GM18505 (cell line): ENCODE results near the gene TMEM62.
"Not testable (repeated sequence)": the region's sequence is repeated elsewhere in the genome, so short reads cannot be mapped to it uniquely, and the experiment has no call there.

ENCODE experiments used
- ATAC-seq: cut with Tn5 transposase; IDR thresholded peaks from one replicate; pipeline ENCODE4 v1.9.1; 2021; ENCODE audit not compliant: unreplicated experiment
- POLR2A ChIP-seq: IDR thresholded peaks from 4 replicates; pipeline ENCODE4 v1.6.1; 2011; ENCODE audit warnings: borderline replicate concordance; ENCODE audit not compliant: insufficient read depth, insufficient read length; ENCODE audit errors: extremely low read depth

Gene TMEM62

DNA sequence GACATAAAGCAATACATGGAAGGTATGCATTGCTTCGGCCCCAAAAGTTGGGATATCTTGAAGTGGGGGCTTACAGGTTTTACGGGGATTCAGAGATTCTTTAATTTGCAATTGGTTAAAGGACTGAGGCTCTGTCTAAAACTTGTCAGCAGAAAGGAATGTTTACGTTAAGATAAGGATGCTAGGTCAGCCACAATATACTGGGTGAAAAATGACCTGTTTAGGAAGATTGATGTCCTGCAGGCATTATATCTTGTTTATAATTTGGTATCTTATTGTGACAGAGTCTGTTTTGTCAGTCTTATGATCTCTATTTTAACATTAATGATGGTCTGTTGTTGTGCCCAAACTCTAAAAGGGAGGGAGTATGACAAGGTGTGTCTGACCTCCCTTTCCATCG is 36.5 kb downstream of the TMEM62 start:
- no peak for TF ChIP-seq POLR2A
- ATAC-seq, result no peak

- not testable (repeated sequence) for ATAC-seq
Observed at GRCh38 chr15:43175656-43176309, 42.4 kb downstream of the TMEM62 start.

- not testable (repeated sequence) for ATAC-seq
Observed at GRCh38 chr15:43177147-43177546, 43.8 kb downstream of the TMEM62 start.

DNA sequence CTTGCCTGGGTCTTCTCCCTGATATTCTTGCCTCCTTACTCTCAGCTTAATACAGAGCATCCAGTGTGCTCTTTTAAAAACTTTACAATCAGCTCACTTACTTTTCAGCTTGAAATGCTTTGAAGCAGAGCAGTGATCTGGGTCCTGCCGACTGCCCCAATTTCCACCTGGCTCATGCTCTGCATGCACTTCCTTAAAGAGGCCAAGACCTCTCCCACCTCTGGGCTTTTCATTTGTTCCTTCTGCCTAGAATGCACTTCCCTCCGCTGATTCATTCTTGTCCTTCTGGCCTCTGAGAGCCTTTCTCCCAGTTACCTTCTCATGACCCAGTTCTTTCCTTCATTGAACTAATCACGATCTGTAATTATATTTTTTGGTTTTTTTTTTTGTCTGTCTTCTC is 49.9 kb downstream of the TMEM62 start:
- TF ChIP-seq POLR2A, result no peak
- ATAC-seq, result no peak

- TF ChIP-seq POLR2A, result no peak
- ATAC-seq, result no peak
Observed at GRCh38 chr15:43184407-43185124, 51.2 kb downstream of the TMEM62 start.

DNA sequence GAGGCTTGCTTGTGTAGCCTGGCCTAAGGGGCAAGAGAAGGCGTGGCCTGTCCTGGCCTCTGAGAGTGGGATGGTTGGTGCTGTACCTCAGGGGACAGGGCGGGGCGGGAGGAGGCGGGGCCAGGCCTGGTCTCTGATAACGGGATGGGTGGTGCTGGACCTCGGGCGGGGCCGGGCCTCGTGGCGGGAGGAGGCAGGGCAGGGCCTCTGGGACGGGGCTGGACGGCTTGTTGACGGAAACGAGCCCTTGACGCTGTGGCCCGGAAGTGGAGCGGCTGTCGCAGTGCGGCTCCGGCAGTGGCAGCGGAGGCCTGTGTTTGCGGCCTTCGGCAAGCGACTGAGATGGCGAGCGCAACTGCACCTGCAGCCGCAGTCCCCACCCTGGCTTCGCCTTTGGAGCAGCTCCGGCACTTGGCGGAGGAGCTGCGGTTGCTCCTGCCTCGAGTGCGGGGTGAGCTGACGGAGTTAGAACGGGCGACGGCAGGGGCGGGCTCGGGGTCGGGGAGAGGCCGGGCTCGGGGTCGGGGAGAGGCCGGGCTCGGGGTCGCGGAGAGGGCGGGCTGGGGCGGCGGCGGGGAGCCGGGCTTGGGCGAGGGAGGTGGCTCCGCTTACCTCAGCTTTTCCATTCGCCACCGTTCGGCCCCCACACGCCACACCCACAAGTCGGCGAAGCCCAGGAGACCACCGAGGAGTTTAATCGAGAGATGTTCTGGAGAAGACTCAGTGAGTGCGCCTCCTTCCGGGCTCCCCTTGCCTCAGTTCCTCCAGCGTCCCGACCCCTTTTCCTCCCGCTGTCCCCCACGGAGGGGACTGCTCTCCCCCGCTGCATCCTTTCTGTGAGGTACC is 52.0 kb downstream of the TMEM62 start, which contains the start of gene CCNDBP1:
TSS of gene CCNDBP1 (plus strand) at position 247 of the 846 bp plus-strand sequence. CDS start at position 343, 96 bp downstream.
- peak; percentile 97 for TF ChIP-seq POLR2A
- ATAC-seq, result peak; percentile 94

- no peak for TF ChIP-seq POLR2A
- no peak for ATAC-seq
Observed at GRCh38 chr15:43186003-43186353, 52.6 kb downstream of the TMEM62 start.

DNA sequence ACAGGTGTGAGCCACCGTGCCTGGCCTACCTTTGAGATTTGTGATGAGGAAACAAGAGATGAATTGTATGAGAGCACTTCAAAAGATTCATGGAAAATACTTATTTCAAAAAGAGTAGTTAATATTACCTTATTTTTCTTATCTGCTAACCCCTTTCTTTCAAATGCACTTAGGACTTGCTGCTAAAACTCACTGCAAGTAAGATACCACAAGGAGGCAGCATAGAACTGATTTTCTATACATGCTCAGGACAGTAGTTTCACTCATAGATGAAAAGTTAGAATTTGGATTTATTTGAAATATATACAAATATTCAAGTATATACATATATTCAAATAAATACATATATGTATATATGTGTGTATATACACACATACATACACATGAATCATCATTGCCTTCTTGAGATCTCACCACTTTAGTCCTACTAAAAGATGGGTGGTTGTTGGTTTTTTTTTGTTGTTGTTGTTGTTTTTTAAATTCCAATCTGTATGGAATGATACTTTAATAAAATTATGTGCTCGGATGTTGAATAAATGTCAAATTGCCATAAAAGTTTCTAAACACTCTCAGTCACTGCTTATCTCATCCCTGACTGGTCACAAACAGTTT is 54.3 kb downstream of the TMEM62 start:
- ATAC-seq, result no peak
- TF ChIP-seq POLR2A, result no peak

DNA sequence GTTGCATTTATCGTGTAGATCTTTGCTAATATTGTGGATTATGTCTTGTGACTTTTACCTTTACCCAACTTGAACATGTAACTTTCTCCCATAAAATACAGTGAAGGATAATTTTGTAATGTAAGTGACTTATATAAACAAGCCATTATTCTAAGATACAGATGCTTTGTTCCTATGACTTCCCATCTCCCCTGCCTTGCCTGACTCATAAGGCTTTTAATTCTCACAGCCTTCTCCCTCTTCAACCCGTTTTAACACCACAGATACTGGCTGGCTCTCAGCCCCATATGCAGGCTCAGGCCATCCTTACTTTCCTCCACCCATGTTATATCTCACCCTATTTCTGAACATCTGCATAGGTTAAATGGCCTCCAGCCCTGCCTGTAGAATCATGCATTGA is 55.9 kb downstream of the TMEM62 start:
- no peak for TF ChIP-seq POLR2A
- ATAC-seq, result no peak

DNA sequence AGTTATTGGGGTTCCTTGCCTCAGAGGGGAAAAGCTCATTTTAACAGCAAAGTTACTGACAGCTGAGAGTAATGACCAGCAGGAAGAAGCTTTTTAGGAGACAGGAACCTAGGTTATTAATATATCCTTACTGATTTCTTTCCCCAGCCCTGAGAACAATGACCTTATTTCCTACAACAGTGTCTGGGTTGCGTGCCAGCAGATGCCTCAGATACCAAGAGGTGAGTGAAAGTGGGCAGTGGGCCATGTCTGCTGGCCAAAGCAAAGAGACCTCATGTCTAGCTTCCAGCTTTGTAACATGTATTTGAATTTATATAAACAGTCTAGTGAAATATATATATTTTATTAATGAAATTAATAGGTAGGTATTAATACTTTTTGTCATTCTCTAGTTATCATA is 56.8 kb downstream of the TMEM62 start:
- ATAC-seq, result no peak
- TF ChIP-seq POLR2A, result no peak

- TF ChIP-seq POLR2A, result no peak
- no peak for ATAC-seq
Observed at GRCh38 chr15:43193710-43194109, 60.3 kb downstream of the TMEM62 start.

DNA sequence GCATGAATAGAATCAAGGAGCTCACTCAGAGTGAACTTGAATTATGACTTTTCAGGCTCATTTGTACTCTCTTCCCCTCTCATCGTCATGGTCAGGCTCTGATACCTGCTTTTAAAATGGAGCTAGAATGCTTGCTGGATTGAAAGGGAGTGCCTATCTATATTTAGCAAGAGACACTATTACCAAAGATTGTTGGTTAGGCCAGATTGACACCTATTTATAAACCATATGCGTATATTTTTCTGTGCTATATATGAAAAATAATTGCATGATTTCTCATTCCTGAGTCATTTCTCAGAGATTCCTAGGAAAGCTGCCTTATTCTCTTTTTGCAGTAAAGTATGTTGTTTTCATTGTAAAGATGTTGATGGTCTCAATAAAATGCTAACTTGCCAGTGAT is 61.4 kb downstream of the TMEM62 start:
- no peak for ATAC-seq
- no peak for TF ChIP-seq POLR2A

GRCh38 chr15:43196760-43197548 is 63.6 kb downstream of the TMEM62 start:
- no peak for ATAC-seq
- no peak for TF ChIP-seq POLR2A

DNA sequence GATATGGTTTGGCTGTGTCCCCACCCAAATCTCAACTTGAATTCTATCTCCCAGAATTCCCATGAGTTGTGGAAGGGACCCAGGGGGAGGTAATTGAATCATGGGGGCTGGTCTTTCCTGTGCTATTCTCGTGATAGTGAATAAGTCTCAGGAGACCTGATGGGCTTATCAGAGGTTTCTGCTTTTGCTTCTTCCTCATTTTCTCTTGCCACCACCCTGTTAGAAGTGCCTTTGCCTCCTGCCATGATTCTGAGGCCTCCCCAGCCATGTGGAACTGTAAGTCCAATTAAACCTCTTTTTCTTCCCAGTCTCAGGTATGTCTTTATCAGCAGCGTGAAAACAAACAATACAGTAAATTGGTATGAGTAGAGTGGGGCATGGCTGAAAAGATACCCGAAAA is 64.4 kb downstream of the TMEM62 start:
- ATAC-seq, result not testable (repeated sequence)

DNA sequence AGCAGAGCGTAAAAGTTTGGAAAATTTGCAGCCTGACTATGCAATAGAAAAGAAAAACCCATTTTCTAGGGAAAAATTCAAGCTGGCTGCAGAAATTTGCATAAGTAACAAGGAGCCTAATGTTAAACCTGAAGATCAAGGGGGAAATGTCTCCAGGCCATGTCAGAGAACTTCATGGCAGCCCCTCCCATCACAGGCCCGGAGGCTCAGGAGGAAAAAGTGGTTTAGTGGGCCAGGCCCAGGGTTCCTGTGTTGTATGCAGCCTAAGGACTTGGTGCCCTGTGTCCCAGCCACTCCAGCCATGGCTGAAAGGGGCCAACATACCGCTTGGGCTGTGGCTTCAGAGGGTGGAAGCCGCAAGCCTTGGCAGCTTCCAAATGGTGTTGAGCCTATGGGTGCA is 65.2 kb downstream of the TMEM62 start:
- ATAC-seq, result not testable (repeated sequence)
